ENCODE measurements around the gene LANCL3. TPM values are rescaled to one million over a fixed set of nuclear protein-coding genes. Genes with fewer than 3 reads are reported as not detected.
"Not testable (repeated sequence)": the region's sequence is repeated elsewhere in the genome, so short reads cannot be mapped to it uniquely, and the experiment has no call there.

Gene LANCL3
- total RNA-seq, 1 experiment from 2014 or later = 0.03 TPM

- intact Hi-C loops (cut with micrococcal nuclease; ENCODE audit: unreplicated experiment) = no loop called here
Measured at GRCh38 chrX:37580080-37580479, 8.6 kb downstream of the LANCL3 start.

GRCh38 chrX:37587337-37587736 is 15.9 kb downstream of the LANCL3 start:
- CTCF ChIA-PET = not testable (repeated sequence)

More at GRCh38 chrX:37580080-37580479, 8.6 kb downstream of the LANCL3 start:
- Histone ChIP-seq H3K27ac (ENCODE audit: low read length) (no peak overlapping the region), H3K36me3 (ENCODE audit: control insufficient read depth, insufficient read depth, low read length) (no peaks in the 10 kb centered on the region), H3K4me1 (ENCODE audit: control insufficient read depth, insufficient read depth, low read length) (no peaks in the 10 kb centered on the region), H3K9me3 (ENCODE audit: control insufficient read depth, insufficient read depth, low read depth, low read length) (no peaks in the 10 kb centered on the region), H3K4me3 (ENCODE audit: low read depth in 2 of 2, low read length in 2 of 2) (no peak overlapping the region), H3K27me3 (ENCODE audit: control insufficient read depth, insufficient read depth, low read length) (no peaks in the 10 kb centered on the region)
- CTCF ChIA-PET = no interaction called here
- in situ Hi-C loops (cut with HindIII; ENCODE audit: low pct_unique_long_range_greater_than_20kb, low sequenced_read_pairs) = no loop called here
- no peak for TF ChIP-seq CTCF (IDR thresholded peaks at IDR 0.05)
- TF ChIP-seq TCF7L2 (IDR thresholded peaks at IDR 0.05; ENCODE audit: low read depth, low read length) = no peak
- TF ChIP-seq POLR2AphosphoS5 (IDR thresholded peaks at IDR 0.05; ENCODE audit: low read depth, low read length) = no peak
- no peak for TF ChIP-seq SIN3A (IDR thresholded peaks at IDR 0.05; ENCODE audit: borderline replicate concordance, insufficient read depth, low read depth, low read length)
- no peak for TF ChIP-seq REST (IDR thresholded peaks at IDR 0.05; ENCODE audit: insufficient read depth in 1 of 2, low read depth in 2 of 2, low read length in 1 of 2)
- no TSS peak for BruUV-seq (replicated peaks)
- ATAC-seq = no peak
- no peak for DNase-seq (ENCODE audit: low read depth, low spot score)
- POLR2A ChIA-PET = no interaction called here

GRCh38 chrX:37590047-37590446 is 18.6 kb downstream of the LANCL3 start:
- ChIA-PET POLR2A (no interaction called here), CTCF (no interaction called here)
- Histone ChIP-seq H3K27me3 (ENCODE audit: control insufficient read depth, insufficient read depth, low read length) (no peaks in the 10 kb centered on the region), H3K27ac (ENCODE audit: low read length) (no peak overlapping the region), H3K9me3 (ENCODE audit: control insufficient read depth, insufficient read depth, low read depth, low read length) (no peaks in the 10 kb centered on the region), H3K4me1 (ENCODE audit: control insufficient read depth, insufficient read depth, low read length) (no peaks in the 10 kb centered on the region), H3K36me3 (ENCODE audit: control insufficient read depth, insufficient read depth, low read length) (no peaks in the 10 kb centered on the region), H3K4me3 (ENCODE audit: low read depth in 2 of 2, low read length in 2 of 2) (no peak overlapping the region)
- BruUV-seq (replicated peaks) = no TSS peak
- no peak for TF ChIP-seq REST (IDR thresholded peaks at IDR 0.05; ENCODE audit: insufficient read depth in 1 of 2, low read depth in 2 of 2, low read length in 1 of 2)
- TF ChIP-seq POLR2AphosphoS5 (IDR thresholded peaks at IDR 0.05; ENCODE audit: low read depth, low read length) = no peak
- no peak for TF ChIP-seq TCF7L2 (IDR thresholded peaks at IDR 0.05; ENCODE audit: low read depth, low read length)
- no peak for TF ChIP-seq CTCF (IDR thresholded peaks at IDR 0.05)
- TF ChIP-seq SIN3A (IDR thresholded peaks at IDR 0.05; ENCODE audit: borderline replicate concordance, insufficient read depth, low read depth, low read length) = no peak
- DNase-seq (ENCODE audit: low read depth, low spot score) (no peak), ATAC-seq (no peak)
- intact Hi-C loops (cut with micrococcal nuclease; ENCODE audit: unreplicated experiment) = no loop called here
- in situ Hi-C loops (cut with HindIII; ENCODE audit: low pct_unique_long_range_greater_than_20kb, low sequenced_read_pairs) = no loop called here

More at GRCh38 chrX:37587337-37587736, 15.9 kb downstream of the LANCL3 start:
- H3K9me3 ChIP-seq (ENCODE audit: control insufficient read depth, insufficient read depth, low read depth, low read length); in situ Hi-C loops (cut with HindIII; ENCODE audit: low pct_unique_long_range_greater_than_20kb, low sequenced_read_pairs); intact Hi-C loops (cut with micrococcal nuclease; ENCODE audit: unreplicated experiment); DNase-seq (ENCODE audit: low read depth, low spot score); H3K4me3 ChIP-seq (ENCODE audit: low read depth in 2 of 2, low read length in 2 of 2); H3K36me3 ChIP-seq (ENCODE audit: control insufficient read depth, insufficient read depth, low read length); H3K4me1 ChIP-seq (ENCODE audit: control insufficient read depth, insufficient read depth, low read length); H3K27ac ChIP-seq (ENCODE audit: low read length); BruUV-seq (replicated peaks); POLR2A ChIA-PET; ATAC-seq; H3K27me3 ChIP-seq (ENCODE audit: control insufficient read depth, insufficient read depth, low read length): not testable (repeated sequence)

Measured in Panc1 (cell line).